NCI-H146 treated with DMSO at 0.1 percent for 48 hours (cell line): ENCODE results near the gene SRSF8.
"Not testable (repeated sequence)": the region's sequence is repeated elsewhere in the genome, so short reads cannot be mapped to it uniquely, and the experiment has no call there.

Source experiments
- DNase-seq: peaks from one replicate; lab custom pipeline; 2025; ENCODE audit not compliant: unreplicated experiment; lab: John Stamatoyannopoulos, UW

Gene SRSF8

GRCh38 chr11:95093548-95093947, 26.8 kb downstream of the SRSF8 start:
- no peak for DNase-seq

GRCh38 chr11:95095858-95096587, 29.3 kb downstream of the SRSF8 start:
- DNase-seq, result no peak

GRCh38 chr11:95097209-95097608, 30.5 kb downstream of the SRSF8 start:
- no peak for DNase-seq

- no peak for DNase-seq
Measured at GRCh38 chr11:95098826-95099225, 32.1 kb downstream of the SRSF8 start.

- DNase-seq, result no peak
Measured at GRCh38 chr11:95100191-95100648, 33.5 kb downstream of the SRSF8 start.

GRCh38 chr11:95100856-95101507, 34.3 kb downstream of the SRSF8 start:
- no peak for DNase-seq

- DNase-seq, result no peak
Measured at GRCh38 chr11:95101935-95102334, 35.2 kb downstream of the SRSF8 start.

GRCh38 chr11:95102733-95103132, 36.0 kb downstream of the SRSF8 start:
- DNase-seq, result no peak

- no peak for DNase-seq
Measured at GRCh38 chr11:95103701-95104100, 37.0 kb downstream of the SRSF8 start.

GRCh38 chr11:95104121-95104830, 37.6 kb downstream of the SRSF8 start:
- no peak for DNase-seq

- no peak for DNase-seq
Measured at GRCh38 chr11:95104856-95105255, 38.1 kb downstream of the SRSF8 start.

- DNase-seq, result no peak
Measured at GRCh38 chr11:95108159-95108611, 41.5 kb downstream of the SRSF8 start.

- DNase-seq, result no peak
Measured at GRCh38 chr11:95108671-95109551, 42.2 kb downstream of the SRSF8 start.

GRCh38 chr11:95111471-95111870, 44.8 kb downstream of the SRSF8 start:
- DNase-seq, result not testable (repeated sequence)

GRCh38 chr11:95111923-95112540, 45.3 kb downstream of the SRSF8 start:
- DNase-seq, result no peak

- no peak for DNase-seq
Measured at GRCh38 chr11:95115597-95115996, 48.9 kb downstream of the SRSF8 start.

GRCh38 chr11:95119361-95120060, 52.8 kb downstream of the SRSF8 start:
- no peak for DNase-seq
